IPS-11a (cell line): ENCODE data around the gene FANCL.
"Not testable (repeated sequence)": the region's sequence is repeated elsewhere in the genome, so short reads cannot be mapped to it uniquely, and the experiment has no call there.

Experiments used
- H3K4me3 ChIP-seq: one replicate; pipeline ENCODE4 v1.5.1; 2013; ENCODE audit warnings: low read depth, low read length, control low read depth

The FANCL gene

DNA sequence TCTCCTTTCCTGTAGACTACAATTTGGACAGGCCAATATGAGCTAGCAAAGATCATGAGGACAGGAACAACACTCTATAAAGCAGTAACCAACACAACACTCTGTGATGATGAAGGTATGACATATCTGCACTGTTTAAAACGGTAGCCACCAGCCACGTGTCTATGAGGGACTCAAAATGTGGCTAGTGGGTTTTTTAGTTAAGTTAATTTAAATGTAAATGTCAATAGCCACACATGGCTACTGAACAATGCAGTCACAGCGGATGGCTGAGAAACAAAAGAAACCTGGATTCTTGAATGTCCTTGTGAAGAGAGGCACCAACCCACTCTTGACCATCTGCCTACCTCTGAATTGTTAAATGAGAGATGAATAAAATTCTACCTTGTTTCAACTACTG is 33.9 kb downstream of the FANCL start:
- no peak overlapping the region for H3K4me3 ChIP-seq

DNA sequence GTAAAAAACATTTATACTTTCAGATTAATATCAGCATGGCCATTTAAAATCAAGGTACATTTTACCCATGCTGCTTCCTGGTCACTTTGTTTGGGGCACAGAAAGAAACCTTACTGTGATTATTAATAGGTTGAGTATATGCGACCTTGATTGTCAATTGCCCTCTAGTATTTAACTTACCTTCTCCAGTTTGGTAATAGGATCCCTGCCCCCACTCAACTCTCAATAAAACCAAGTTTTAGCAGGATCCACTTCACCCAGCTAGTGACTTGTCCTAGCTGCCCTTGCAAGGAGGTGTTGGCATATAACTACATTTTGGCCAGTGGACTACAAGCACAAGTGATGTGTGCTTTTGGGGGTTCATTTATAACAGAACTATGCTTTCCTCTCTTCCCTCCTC is 34.3 kb downstream of the FANCL start:
- no peak overlapping the region for H3K4me3 ChIP-seq

DNA sequence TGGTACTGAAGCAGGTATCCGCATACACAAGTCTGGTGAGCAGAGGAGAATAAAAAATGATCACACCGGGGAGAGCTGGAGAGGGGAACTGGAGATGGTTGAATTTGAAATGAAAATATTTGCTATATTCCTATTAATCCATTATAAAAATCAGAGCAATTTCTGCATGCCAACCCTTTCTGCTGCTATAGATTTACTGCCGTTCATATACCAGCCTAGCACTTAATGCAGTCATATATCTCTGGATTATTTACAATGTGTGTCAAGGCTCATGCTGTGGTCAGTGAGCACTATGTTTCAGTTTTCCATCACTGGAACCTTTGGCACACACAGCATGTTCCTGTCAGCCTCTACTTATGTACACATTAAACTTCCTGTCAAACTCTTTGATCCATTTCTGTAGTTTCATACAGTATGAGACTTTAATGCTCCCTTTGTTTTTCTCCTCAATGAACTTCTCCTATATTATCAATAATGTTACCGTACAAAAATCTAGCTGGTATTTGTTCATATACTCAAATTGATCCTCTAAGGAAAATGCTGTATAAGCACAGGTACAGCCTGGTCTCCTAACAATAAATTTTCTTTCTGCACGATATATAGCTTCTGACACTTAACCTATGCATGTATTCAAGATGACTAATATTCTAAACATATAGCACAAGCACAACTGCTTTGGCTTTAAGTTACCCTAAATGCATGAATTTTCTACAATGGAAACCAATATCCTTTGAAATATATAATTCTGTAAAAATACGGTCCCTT is 36.7 kb downstream of the FANCL start:
- H3K4me3 ChIP-seq: no peak overlapping the region

DNA sequence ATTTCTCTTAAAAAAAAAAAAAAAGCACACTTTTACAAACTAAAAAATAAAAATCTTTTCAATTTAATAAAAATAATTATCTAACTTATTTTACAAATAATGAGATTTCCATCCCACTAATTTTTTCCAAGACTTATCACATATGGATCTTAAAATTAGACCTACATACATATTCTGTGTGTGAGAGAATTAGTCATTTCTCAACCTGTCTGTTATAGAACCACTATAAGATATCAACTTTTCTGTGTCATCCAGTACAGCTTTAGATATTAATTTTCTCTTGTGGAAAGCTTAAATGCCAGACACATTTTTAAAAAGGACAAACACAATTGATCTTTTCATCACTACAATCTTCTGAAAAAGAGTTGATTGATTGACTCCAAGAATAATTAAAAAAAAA is 38.1 kb downstream of the FANCL start:
- H3K4me3 ChIP-seq: no peak overlapping the region

DNA sequence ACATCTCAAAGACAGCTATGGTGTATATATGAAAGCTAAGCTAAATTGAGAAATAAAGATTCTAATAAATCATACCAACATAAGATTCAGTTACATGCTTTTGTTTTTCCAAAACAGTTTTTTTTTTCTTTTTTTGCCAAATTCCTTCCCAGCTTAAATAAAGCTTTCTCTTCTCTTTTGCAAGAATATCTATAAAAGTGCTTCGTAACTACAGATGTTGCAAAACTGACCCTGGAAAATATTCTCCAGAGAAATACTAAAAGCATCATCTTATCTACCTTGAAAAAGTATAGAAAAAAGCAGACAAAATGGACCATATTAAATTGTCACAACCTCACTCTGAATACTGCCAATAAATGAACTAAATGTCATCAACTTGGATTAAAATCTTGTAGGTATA is 38.7 kb downstream of the FANCL start:
- no peak overlapping the region for H3K4me3 ChIP-seq

DNA sequence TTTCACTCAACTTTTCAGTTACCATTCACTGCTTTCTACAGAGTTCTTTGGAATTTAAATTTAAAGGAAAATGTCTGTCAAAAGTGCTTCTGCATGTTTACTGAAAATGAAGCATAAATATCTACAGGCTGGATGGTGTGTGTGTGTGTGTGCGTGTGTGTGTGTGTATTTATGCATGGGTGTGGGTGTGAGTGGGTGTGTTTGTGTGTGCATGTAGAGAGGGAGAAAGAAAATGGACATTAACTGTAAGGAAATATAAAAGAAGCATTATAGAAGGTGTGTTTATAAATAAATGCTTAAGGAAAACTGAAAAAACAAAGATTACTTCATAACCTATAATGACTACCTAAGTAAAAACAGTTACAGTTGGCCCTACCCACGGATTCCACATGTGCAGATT is 43.2 kb downstream of the FANCL start:
- H3K4me3 ChIP-seq: no peak overlapping the region

DNA sequence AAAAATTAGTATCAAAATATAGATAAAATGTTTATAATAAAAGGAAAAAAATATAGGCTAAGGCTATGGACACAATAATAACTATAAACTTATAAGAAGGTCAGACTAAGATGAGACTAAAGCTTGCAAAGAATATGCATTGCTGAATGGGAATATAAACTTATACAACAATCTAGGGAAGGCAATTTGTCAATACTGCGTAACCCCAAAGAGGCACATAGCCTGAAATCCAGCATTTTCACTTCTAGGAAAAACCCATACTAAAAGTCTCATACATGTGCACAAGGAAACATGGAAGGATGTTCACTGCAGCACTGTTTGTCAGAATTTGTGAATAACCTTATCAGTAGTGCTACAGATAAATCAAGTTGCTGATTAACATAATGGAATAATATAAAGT is 45.5 kb downstream of the FANCL start:
- no peak overlapping the region for H3K4me3 ChIP-seq

DNA sequence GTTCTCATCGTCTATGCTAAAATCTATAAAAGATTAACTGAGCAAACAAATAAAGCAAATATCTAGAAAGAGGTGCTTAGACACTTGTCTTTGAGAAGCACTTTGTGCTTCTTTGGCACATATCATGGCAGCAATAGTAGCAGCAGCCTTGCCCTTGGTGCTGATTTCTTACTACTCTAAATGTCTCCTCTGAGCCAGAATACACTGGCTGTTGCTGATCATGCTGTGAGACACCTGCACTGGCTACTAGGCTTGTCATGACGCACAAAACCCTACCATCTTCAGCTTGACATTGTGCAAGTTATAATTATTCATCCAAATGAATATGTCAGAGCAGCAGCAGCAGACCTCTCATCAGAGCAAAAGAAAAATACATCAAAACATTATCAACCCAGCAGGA is 46.7 kb downstream of the FANCL start:
- no peak overlapping the region for H3K4me3 ChIP-seq

DNA sequence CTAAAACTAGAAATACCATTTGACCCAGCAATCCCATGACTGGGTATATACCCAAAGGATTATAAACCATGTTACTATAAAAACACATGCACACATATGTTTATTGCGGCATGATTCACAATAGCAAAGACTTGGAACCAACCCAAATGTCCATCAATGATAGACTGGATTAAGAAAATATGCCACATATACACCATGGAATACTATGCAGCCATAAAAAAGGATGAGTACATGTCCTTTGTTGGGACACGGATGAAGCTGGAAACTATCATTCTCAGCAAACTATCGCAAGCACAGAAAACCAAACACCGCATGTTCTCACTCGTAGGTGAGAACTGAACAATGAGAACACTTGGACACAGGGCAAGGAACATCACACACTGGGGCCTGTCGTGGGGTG is 54.1 kb downstream of the FANCL start:
- not testable (repeated sequence) for H3K4me3 ChIP-seq

DNA sequence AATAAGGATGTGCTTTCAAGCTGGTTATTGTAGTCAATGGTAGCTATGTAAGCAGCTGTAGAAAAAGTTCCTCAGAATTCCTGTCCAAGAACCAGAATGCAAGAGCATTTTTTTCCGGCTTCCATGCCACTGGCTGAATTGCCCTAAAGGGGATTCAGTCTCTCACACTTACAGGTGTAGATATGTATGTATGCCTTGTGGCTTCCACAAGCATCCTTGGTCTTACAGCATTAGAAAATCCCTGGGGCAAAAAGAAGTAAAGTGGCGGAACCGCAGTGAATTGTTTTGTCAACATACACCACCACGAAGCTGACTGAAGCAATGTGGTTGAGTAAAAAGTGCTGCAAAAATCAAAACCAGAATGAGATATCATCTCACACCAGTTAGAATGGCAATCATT is 54.6 kb downstream of the FANCL start:
- no peak overlapping the region for H3K4me3 ChIP-seq

DNA sequence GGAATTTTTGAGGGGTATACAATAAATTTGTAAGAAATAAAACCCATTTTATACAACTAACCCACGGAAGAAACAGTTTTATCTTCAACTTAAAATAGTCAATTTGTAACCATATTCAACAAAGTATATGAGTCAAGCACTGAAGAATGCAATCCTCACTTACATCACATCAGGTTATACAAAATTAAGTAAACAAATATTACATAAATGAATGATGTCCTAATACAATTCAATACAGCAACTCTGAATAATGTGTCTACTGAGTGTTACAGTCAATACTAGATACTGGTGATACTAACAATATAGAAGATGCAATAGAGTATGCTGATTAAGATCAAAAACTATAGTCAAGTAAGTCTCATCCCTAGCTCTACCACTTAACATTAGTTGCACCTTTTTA is 58.6 kb downstream of the FANCL start:
- H3K4me3 ChIP-seq: no peak overlapping the region

DNA sequence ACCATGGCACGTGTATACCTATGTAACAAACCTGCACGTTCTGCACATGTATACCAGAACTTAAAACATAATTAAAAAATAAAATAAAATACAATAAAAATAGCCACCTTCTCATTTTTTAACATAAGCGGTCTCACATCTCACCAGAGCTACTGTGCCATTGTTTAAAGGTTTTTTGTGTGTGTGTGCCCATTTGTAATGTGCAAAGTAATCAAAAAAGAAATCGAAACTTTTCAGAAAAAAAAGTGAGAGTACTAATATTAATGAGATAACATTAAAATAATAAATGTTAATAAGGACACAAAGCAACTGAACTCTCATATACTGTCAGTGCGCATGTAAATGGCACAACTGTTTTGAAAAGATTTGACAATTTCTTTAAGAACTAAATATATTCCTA is 60.5 kb downstream of the FANCL start:
- no peak overlapping the region for H3K4me3 ChIP-seq

DNA sequence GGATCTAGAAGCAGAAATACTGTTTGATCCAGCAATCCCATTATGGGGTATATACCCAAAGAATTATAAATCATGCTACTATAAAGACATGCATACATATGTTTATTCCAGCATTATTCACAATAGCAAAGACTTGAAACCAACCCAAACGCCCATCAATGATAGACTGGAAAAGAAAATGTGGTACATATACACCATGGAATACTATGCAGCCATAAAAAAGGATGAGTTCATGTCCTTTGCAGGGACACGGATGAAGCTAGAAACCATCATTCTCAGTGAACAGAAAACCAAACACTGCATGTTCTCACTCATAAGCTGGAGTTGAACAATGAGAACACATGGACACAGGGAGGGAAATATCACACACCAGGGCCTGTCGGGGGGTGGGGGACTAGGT is 61.0 kb downstream of the FANCL start:
- not testable (repeated sequence) for H3K4me3 ChIP-seq

DNA sequence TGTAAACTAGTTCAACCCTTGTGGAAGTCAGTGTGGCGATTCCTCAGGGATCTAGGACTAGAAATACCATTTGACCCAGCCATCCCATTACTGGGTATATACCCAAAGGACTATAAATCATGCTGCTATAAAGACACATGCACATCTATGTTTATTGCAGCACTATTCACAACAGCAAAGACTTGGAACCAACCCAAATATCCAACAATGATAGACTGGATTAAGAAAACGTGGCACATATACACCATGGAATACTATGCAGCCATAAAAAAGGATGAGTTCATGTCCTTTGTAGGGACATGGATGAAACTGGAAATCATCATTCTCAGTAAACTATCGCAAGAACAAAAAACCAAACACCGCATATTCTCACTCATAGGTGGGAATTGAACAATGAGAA is 63.9 kb downstream of the FANCL start:
- H3K4me3 ChIP-seq: not testable (repeated sequence)

DNA sequence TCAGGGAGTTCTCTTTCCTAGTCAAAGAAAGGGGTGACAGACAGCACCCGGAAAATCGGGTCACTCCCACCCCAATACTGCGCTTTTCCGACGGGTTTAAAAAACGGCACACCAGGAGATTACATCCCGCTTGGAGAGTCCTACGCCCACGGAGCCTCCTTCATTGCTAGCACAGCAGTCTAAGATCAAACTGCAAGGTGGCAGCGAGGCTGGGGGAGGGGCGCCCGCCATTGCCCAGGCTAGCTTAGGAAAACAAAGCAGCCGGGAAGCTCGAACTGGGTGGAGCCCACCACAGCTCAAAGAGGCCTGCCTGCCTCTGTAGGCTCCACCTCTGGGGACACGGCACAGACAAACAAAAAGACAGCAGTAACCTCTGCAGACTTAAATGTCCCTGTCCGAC is 69.3 kb downstream of the FANCL start:
- H3K4me3 ChIP-seq: not testable (repeated sequence)

DNA sequence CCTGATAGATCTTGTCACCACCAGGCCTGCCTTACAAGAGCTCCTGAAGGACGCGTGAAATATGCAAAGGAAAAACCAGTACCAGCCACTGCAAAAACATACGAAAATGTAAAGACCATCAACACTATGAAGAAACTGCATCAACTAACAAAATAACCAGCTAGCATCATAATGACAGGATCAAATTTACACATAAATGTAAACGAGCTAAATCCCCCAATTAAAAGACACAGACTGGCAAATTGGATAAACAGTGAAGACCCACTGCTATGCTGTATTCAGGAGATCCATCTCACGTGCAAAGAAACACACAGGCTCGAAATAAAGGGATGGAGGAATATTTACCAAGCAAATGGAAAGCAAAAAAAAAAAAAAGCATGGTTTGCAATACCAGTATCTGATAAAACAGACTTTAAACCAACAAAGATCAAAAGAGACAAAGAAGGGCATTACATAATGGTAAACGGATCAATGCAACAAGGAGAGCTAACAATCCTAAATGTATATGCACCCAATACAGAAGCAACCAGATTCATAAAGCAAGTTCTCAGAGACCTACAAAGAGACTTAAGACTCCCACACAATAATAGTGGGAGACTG is 70.7 kb downstream of the FANCL start:
- not testable (repeated sequence) for H3K4me3 ChIP-seq

DNA sequence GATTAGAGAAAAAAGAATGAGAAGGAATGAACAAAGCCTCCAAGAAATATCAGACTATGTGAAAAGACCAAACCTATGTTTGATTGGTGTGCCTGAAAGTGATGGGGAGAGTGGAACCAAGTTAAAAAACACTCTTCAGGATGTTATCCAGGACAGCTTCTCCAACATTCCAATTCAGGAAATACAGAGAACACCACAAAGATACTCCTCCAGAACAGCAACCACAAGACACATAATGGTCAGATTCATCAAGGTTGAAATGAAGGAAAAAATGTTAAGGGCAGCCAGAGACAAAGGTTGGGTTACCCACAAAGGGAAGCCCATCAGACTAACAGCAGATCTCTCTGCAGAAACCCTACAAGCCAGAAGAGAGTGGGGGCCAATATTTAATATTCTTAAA is 71.3 kb downstream of the FANCL start:
- H3K4me3 ChIP-seq: not testable (repeated sequence)

DNA sequence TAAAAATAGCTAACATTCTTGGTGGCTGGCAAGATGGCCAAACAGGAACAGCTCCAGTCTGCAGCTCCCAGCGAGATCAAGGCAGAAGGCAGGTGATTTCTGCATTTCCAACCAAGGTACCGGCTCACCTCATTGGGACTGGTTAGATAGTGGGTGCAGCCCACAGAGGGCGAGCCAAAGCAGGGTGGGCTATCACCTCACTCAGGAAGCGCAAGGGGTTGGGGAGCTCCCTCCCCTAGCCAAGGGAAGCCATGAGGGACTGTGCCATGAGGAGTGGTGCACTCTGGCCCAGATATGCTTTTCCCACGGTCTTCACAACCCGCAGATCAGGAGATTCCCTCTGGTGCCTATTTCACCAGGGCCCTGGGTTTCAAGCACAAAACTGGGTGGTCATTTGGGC is 73.0 kb downstream of the FANCL start:
- H3K4me3 ChIP-seq: not testable (repeated sequence)

DNA sequence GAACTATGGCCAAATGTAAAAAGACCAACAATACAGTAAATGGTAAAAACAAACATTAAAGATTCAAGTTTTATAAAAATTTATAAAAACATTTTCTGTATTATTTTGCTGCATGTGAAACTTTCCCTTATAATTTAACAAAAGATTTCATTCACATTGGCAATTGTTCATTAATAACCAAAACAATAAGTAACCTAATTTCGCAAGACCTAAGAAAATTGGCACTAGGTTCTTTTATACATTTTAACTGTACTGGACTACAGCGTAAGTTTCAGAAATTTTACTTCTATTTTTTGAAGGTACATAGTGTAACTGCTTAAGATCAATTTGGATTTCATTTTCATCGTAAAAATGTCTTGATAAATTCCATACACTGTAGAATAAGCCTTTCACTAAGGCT is 77.2 kb downstream of the FANCL start:
- no peak overlapping the region for H3K4me3 ChIP-seq

DNA sequence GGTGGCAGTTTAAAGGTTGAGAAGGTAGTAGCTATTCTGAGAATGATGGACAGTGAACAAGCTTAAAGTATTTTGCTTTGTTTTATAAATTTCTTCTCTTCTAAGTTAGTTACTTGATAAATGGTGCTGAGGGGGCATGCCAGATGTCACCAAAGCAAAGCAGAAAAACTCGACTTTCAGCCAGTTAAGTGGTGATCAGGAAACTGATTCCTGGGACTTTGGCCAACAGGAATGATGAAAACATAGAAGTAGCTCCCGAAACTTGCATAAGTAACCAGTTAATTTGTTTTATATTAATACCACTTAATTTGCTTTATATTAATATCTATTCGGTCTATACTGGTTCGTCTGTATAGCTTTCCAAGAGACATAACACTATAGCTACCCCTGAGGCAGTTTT is 82.6 kb downstream of the FANCL start:
- H3K4me3 ChIP-seq: no peak overlapping the region

DNA sequence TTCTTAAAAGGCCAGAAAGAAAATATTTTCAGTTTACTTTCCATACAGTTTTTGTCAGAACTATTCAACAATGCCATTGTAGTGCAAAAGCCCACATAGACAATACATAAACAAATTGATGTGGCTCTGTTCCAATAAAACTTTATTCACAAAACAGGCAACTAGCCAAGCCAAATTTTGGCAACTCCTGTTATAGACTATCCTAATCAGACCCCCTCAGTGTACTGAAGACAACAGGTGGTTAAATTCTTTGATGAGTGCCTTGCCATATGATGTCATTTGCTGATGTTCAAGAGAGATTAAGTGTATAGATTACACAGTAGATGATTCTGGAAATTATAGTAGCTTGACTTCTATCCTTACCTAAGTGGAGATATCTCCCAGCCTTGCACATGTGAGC is 83.4 kb downstream of the FANCL start:
- H3K4me3 ChIP-seq: no peak overlapping the region

DNA sequence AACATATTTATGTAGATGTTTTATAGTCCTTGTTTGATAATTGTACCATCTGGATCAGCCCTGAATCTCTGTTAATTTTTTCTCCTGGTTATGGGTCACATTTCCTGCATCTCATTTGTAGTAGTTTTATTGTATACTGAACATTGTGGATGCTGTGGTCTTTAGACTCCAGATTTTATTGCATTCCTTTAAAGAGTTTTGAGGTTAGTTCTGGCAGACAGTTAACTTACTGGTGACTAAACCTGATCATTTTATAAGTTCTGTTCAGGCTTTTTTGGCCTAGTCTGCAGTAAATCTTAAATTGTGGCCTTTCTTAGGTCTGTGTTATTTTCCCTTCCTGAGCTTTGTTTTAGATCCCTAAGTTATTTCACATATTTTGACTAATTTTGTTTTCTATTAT is 84.3 kb downstream of the FANCL start:
- no peak overlapping the region for H3K4me3 ChIP-seq

DNA sequence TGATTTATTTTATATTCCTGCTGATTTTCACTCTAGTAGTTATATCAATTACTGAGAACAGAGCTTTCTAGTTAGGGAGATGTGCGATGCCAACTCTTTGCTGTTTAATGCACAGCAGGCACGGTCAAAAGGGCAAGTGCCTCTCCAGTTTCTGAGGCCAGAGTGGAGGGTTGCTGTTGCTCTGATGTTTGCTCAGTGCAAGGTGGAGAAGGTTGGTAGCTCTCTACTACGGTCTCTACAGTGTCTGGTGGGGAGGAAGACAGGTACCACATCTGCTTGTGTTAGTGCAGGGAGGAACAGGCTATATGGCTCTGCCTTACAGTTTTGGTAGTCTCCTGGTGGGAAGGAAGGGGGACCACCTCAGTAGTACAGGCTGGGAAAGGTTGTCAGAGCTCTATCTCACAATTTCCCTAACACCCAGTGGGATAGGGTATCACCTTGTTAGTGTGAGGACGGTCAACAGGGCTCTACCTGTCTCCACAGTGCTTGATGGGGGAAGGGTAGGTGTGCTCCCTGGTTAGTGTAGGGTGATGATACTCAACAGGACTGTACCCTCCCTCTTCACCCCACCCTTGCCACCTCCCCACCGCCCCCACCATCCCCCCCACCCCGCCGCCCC is 85.9 kb downstream of the FANCL start:
- H3K4me3 ChIP-seq: no peak overlapping the region
